HL-60 (cell line): Measurements from ENCODE around the gene FBXO17.

Experiments
- GABPA ChIP-seq: IDR thresholded peaks from 2 replicates; pipeline ENCODE4 v1.6.1; 2012; ENCODE audit warnings: low read depth
- POLR2AphosphoS5 ChIP-seq: IDR thresholded peaks from 2 replicates; pipeline ENCODE4 v1.6.1; 2012; ENCODE audit warnings: low read depth
- REST ChIP-seq: IDR thresholded peaks from 2 replicates; pipeline ENCODE4 v1.6.1; 2012; ENCODE audit warnings: low read depth; ENCODE audit not compliant: insufficient replicate concordance
- SPI1 ChIP-seq: IDR thresholded peaks from 2 replicates; pipeline ENCODE4 v1.6.1; 2012; ENCODE audit warnings: low read depth, mild to moderate bottlenecking, borderline replicate concordance
- TF ChIP-seq, protein P1 (sequence below): IDR thresholded peaks from one replicate; pipeline ENCODE4 v1.5.1; 2011; ENCODE audit warnings: low read length, control low read depth, inconsistent platforms; ENCODE audit not compliant: insufficient read depth

GRCh38 chr19:38975861-38976271, 324 bp upstream of the FBXO17 start:
- no peak for TF ChIP-seq GABPA
- TF ChIP-seq, protein P1, sequence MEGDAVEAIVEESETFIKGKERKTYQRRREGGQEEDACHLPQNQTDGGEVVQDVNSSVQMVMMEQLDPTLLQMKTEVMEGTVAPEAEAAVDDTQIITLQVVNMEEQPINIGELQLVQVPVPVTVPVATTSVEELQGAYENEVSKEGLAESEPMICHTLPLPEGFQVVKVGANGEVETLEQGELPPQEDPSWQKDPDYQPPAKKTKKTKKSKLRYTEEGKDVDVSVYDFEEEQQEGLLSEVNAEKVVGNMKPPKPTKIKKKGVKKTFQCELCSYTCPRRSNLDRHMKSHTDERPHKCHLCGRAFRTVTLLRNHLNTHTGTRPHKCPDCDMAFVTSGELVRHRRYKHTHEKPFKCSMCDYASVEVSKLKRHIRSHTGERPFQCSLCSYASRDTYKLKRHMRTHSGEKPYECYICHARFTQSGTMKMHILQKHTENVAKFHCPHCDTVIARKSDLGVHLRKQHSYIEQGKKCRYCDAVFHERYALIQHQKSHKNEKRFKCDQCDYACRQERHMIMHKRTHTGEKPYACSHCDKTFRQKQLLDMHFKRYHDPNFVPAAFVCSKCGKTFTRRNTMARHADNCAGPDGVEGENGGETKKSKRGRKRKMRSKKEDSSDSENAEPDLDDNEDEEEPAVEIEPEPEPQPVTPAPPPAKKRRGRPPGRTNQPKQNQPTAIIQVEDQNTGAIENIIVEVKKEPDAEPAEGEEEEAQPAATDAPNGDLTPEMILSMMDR, result no peak
- no peak for TF ChIP-seq POLR2AphosphoS5
- TF ChIP-seq SPI1, result no peak
- TF ChIP-seq REST, result no peak
